Measurements from ENCODE around the gene NEDD4.
"Not testable (repeated sequence)": the region's sequence is repeated elsewhere in the genome, so short reads cannot be mapped to it uniquely, and the experiment has no call there.

NEDD4 gene

GRCh38 chr15:55968923-55969322 lies 24.5 kb downstream of the NEDD4 start:
- POLR2A ChIA-PET (ENCODE audit: low non-redundant PET): no interaction called here
- CTCF ChIA-PET: no interaction called here
- TF ChIP-seq, protein P1, sequence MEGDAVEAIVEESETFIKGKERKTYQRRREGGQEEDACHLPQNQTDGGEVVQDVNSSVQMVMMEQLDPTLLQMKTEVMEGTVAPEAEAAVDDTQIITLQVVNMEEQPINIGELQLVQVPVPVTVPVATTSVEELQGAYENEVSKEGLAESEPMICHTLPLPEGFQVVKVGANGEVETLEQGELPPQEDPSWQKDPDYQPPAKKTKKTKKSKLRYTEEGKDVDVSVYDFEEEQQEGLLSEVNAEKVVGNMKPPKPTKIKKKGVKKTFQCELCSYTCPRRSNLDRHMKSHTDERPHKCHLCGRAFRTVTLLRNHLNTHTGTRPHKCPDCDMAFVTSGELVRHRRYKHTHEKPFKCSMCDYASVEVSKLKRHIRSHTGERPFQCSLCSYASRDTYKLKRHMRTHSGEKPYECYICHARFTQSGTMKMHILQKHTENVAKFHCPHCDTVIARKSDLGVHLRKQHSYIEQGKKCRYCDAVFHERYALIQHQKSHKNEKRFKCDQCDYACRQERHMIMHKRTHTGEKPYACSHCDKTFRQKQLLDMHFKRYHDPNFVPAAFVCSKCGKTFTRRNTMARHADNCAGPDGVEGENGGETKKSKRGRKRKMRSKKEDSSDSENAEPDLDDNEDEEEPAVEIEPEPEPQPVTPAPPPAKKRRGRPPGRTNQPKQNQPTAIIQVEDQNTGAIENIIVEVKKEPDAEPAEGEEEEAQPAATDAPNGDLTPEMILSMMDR (conservative IDR thresholded peaks at IDR 0.05; ENCODE audit: low read depth): no peak
- no peak overlapping the region for H3K27ac ChIP-seq
- no peak for DNase-seq (ENCODE audit: low spot score)

DNA sequence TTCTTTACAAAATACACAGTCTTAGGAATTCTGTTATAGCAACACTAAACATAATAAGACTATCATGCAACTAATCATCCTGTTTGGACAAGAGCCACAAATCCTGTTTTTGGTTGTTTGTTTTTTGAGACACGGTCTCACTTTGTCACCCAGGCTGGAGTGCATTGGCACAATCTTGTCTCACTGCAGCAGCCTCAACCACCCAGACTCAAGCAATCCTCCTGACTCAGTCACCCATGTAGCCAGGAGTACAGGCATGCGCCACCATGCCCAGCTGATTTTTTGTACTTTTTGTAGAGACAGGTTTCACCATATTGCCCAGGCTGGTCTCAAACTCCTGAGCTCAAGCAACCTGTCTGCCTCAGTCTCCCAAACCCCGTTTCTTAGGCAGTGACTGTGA lies 28.3 kb downstream of the NEDD4 start:
- TF ChIP-seq, protein P1 (conservative IDR thresholded peaks at IDR 0.05; ENCODE audit: low read depth): no peak
- no peak overlapping the region for H3K27ac ChIP-seq
- DNase-seq (ENCODE audit: low spot score): no peak
- CTCF ChIA-PET: interaction anchor here (0.6 kb wide), 1 partner anchor 8 kb away, joined by 3 read pairs; no protein-coding TSS in a partner anchor
- POLR2A ChIA-PET (ENCODE audit: low non-redundant PET): no interaction called here

GRCh38 chr15:55960946-55961345 lies 32.5 kb downstream of the NEDD4 start:
- DNase-seq (ENCODE audit: low spot score): no peak
- ChIA-PET CTCF (no interaction called here), POLR2A (ENCODE audit: low non-redundant PET) (no interaction called here)
- TF ChIP-seq, protein P1 (conservative IDR thresholded peaks at IDR 0.05; ENCODE audit: low read depth): no peak
- H3K27ac ChIP-seq: no peak overlapping the region

DNA sequence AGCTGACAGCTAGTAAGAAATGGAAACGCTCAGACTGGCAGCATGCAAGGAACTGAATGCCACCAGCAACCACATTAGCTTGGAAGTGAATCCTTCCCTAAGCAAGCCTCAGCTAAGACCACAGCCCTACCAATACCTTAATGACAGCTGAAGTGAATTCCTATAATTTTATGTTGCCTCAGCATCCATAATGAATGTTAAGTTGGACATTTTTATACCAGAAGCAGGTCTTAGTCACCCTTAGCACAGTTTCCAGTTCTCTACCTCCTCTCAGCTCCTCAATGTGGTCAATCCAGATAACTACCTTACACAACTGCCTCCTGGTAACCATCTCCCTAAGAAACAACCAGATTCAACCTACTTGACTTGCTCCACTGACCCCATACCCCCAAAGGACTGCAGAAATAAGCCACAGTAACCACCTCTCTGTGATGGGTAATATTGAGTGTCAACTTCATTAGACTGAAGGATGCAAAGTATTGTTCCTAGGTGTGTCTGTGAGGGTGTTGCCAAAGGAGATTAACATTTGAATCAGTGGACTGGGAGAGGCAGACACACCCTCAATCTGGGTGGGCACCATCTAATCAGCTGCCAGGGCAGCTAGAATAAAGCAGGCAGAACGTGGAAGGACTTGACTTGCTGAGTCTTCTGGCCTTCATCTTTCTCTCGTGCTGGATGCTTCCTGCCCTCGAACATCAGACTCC lies 33.5 kb downstream of the NEDD4 start:
- TF ChIP-seq, protein P1 (conservative IDR thresholded peaks at IDR 0.05; ENCODE audit: low read depth): no peak
- H3K27ac ChIP-seq: no peak overlapping the region
- ChIA-PET POLR2A (ENCODE audit: low non-redundant PET) (no interaction called here), CTCF (no interaction called here)
- no peak for DNase-seq (ENCODE audit: low spot score)

DNA sequence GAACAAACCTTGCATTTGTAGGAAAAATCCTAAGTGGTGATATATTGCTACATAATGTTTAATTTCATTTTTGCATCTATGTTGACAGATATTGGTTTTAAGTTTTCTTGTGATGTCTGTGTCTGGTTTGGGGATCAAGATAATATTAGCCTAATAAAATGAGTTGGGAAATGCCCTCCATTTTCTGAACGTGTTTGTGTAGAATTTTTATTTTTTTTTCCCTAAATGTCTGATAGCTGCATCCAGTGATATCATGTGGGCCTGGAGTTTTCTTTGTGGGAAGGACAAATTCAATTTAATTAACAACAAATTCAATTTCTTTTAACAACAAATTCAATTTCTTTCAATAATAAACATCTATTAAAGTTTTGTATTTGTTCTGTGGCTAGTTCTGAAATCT lies 35.1 kb downstream of the NEDD4 start:
- TF ChIP-seq, protein P1 (conservative IDR thresholded peaks at IDR 0.05; ENCODE audit: low read depth): no peak
- DNase-seq (ENCODE audit: low spot score): no peak
- POLR2A ChIA-PET (ENCODE audit: low non-redundant PET): no interaction called here
- CTCF ChIA-PET: interaction anchor here (0.7 kb wide), 1 partner anchor 196 kb away, joined by 3 read pairs; no protein-coding TSS in a partner anchor
- H3K27ac ChIP-seq: no peak overlapping the region

DNA sequence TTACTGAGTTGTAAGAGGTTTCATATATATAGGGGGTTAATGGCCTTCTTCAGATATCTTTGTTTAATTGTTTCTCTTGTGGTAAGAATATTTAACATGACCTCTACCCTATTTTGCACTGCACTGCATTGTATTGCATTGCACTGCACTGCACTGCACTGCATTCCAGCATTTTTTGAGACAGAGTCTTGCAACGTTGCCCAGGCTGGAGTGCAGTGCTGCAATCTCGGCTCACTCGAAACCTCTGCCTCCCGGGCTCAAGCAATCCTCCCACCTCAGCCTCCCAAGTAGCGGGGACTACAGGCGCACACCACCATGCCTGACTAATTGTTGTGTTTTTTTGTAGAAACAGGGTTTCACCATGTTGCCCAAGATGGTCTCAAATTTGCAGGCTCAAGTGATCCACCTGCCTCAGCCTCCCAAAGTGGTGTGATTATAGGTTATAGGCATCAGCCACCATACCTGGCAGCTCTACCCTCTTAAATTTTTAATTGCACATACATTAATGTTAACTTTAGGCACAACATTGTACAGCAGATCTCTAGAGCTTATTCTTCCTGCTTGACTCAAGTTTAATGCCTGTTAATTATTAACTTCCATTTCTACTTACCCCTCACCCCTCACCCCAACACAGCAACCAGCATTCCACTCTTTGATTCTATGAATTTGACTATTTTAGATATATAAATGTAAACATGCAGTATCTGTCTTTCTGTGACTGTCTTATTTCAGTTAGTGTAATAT lies 38.4 kb downstream of the NEDD4 start:
- ChIA-PET POLR2A (ENCODE audit: low non-redundant PET) (no interaction called here), CTCF (interaction anchor here (0.6 kb wide), 1 partner anchor 58 kb away, joined by 3 read pairs; no protein-coding TSS in a partner anchor)
- H3K27ac ChIP-seq: no peak overlapping the region
- no peak for DNase-seq (ENCODE audit: low spot score)
- TF ChIP-seq, protein P1 (conservative IDR thresholded peaks at IDR 0.05; ENCODE audit: low read depth): no peak

- POLR2A ChIA-PET (ENCODE audit: low non-redundant PET); H3K27ac ChIP-seq; DNase-seq (ENCODE audit: low spot score); CTCF ChIA-PET: not testable (repeated sequence)
Observed at GRCh38 chr15:55952501-55953274, 40.7 kb downstream of the NEDD4 start.

DNA sequence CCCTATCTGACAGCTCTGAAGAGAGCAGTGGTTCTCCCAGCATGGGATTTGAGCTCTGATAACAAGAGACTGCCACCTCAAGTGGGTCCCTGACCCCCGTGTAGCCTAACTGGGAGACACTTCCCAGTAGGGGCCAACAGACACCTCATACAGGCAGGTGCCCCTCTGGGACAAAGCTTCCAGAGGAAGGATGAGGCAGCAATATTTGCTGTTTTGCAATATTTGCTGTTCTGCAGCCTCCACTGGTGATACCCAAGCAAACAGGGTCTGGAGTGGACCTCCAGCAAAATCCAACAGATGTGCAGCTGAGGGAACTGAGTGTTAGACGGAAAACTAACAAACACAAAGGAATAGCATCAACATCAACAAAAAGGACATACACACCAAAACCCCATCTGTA lies 48.8 kb downstream of the NEDD4 start:
- DNase-seq (ENCODE audit: low spot score); POLR2A ChIA-PET (ENCODE audit: low non-redundant PET); H3K27ac ChIP-seq: not testable (repeated sequence)
- CTCF ChIA-PET: interaction anchor here (0.7 kb wide), 1 partner anchor 18 kb away, joined by 3 read pairs; no protein-coding TSS in a partner anchor
